SJCRH30 (cell line): Measurements from ENCODE around the gene CEACAM18. TPM values are rescaled to one million over a fixed set of nuclear protein-coding genes. Genes with fewer than 3 reads are reported as not detected.

Source experiments
- DNase-seq, 2 experiments: peaks; one replicate each; pipeline ENCODE4 v3.0.0-alpha.2; 2015 to 2020
- H3K27ac ChIP-seq: fragments of 250-450 bp; sonication (Bioruptor Pico); 2 replicates; pipeline ENCODE4 v1.5.1; 2020; ENCODE audit warnings: mild to moderate bottlenecking, moderate library complexity
- H3K27me3 ChIP-seq: fragments of 250-450 bp; sonication (Bioruptor Pico); 2 replicates; pipeline ENCODE4 v1.5.1; 2020; ENCODE audit warnings: mild to moderate bottlenecking, moderate library complexity
- H3K36me3 ChIP-seq: fragments of 250-450 bp; sonication (Bioruptor Pico); 2 replicates; pipeline ENCODE4 v1.5.1; 2020; ENCODE audit warnings: mild to moderate bottlenecking, moderate library complexity
- H3K4me1 ChIP-seq: fragments of 250-450 bp; sonication (Bioruptor Pico); 2 replicates; pipeline ENCODE4 v1.5.1; 2020; ENCODE audit warnings: mild to moderate bottlenecking, moderate library complexity
- H3K4me3 ChIP-seq: fragments of 250-450 bp; sonication (Bioruptor Pico); 2 replicates; pipeline ENCODE4 v1.5.1; 2020; ENCODE audit warnings: mild to moderate bottlenecking, moderate library complexity
- H3K9me3 ChIP-seq: fragments of 250-450 bp; sonication (Bioruptor Pico); replicated peaks from 2 replicates; pipeline ENCODE4 v1.5.1; 2020; ENCODE audit warnings: mild to moderate bottlenecking, moderate library complexity
- total RNA-seq: library from RNA; depleted of rRNA; stranded (reverse); fragments of >200 nt; shearing (Covaris generic); gene quantifications from 2 replicates; pipeline ENCODE4 v1.2.3, GENCODE V29; 2014; rRNA removed

The CEACAM18 gene
- total RNA-seq, 1 experiment from 2014 or later, result not detected

GRCh38 chr19:51524666-51525264, 46.4 kb downstream of the CEACAM18 start:
- Histone ChIP-seq H3K4me3 (no peak overlapping the region), H3K9me3 (no peaks in the 10 kb centered on the region; the same call in 1 of the 2 replicates), H3K27ac (no peak overlapping the region), H3K4me1 (peaks cover 6% of the 10 kb centered on the region), H3K36me3 (no peaks in the 10 kb centered on the region), H3K27me3 (no peaks in the 10 kb centered on the region)
- peak in 1 of 2 experiments; percentile 3 for DNase-seq

- Histone ChIP-seq H3K27ac (peak overlapping the region; percentile 34), H3K9me3 (no peaks in the 10 kb centered on the region; the same call in 1 of the 2 replicates), H3K27me3 (no peaks in the 10 kb centered on the region), H3K36me3 (no peaks in the 10 kb centered on the region), H3K4me3 (no peak overlapping the region), H3K4me1 (peaks cover 6% of the 10 kb centered on the region)
- peak; percentile 75 to 81 for DNase-seq
These were observed 47.3 kb downstream of the CEACAM18 start for GRCh38 chr19:51525651-51526050.

DNA sequence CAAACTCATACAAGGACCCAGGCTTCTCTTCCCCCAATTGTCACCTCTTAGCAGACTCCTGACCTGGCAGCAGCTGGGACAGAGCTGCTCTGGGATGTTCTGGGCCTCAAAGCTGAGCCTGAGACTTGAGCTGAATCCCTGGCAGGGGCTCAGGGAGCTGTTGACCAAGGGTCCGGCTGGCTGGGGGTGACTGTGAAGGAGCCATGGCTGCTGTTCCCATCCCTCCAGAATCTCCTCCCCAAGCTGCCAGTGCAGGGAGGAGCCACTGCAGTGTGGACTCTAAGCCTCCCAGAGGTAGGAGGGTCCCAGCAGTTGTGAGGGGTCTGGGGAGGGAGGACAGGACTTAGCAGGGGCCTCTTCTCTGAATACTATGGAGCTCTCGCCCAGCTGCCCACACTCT, 51.0 kb downstream of the CEACAM18 start:
- Histone ChIP-seq H3K9me3 (no peaks in the 10 kb centered on the region; the same call in 1 of the 2 replicates), H3K36me3 (no peaks in the 10 kb centered on the region), H3K4me1 (peaks cover 6% of the 10 kb centered on the region), H3K27ac (no peak overlapping the region), H3K4me3 (no peak overlapping the region), H3K27me3 (no peaks in the 10 kb centered on the region)
- DNase-seq, result no peak

DNA sequence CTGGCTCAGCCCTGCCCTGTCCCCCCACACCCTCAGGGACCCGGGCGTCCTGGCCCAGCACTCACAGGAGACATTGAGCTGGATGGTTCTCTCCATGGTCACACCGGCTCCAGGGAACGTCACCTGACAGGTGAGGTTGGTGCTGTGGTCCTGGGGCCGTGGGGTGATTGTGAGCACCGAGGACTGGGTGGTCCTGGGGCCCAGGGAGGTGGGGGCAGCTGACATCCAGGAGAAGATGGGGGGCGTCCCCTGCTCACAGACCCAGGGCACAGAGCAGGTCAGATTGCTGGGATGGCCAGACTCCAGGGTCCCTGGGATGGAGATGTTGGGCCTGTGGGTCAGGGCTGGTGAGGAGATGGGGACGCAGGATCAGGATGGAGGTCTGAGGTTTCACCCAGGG, 52.3 kb downstream of the CEACAM18 start:
- DNase-seq, result no peak
- H3K36me3 ChIP-seq, result no peaks in the 10 kb centered on the region
- H3K9me3 ChIP-seq, result no peaks in the 10 kb centered on the region
- H3K27me3 ChIP-seq, result no peaks in the 10 kb centered on the region
- H3K4me3 ChIP-seq, result no peak overlapping the region
- peaks cover 6% of the 10 kb centered on the region for H3K4me1 ChIP-seq
- no peak overlapping the region for H3K27ac ChIP-seq

GRCh38 chr19:51531349-51532315, 53.3 kb downstream of the CEACAM18 start, which contains the start of gene SIGLEC6:
TSS of gene SIGLEC6 (minus strand) at chr19:51531670. CDS start at chr19:51531648, 22 bp downstream.
- Histone ChIP-seq H3K36me3 (no peaks in the 10 kb centered on the region), H3K4me1 (no peaks in the 10 kb centered on the region), H3K4me3 (no peak within 1 kb of the TSS), H3K27me3 (no peaks in the 10 kb centered on the region), H3K27ac (no peak within 1 kb of the TSS), H3K9me3 (no peaks in the 10 kb centered on the region)
- no peak for DNase-seq

DNA sequence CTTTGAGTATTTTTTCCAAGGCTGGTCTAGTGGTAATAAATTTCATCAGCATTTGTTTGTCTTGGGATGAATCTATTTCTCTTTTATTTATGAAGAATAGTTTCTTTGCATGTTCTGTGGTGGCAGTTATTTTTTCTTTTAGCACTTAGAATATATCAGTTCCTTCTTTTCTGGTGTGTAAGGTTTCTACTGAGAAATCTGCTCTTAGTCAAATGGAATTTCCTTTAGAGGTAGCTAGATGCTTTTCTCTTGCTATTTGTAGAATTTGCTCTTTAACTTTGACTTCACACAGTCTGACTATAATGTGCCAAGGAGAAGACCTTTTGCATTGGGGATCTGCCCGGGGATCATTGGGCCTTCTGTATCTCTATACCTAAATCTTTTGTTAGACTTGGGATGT, 57.2 kb downstream of the CEACAM18 start:
- Histone ChIP-seq H3K4me3 (no peak overlapping the region), H3K9me3 (no peaks in the 10 kb centered on the region), H3K27ac (no peak overlapping the region), H3K27me3 (no peaks in the 10 kb centered on the region), H3K36me3 (no peaks in the 10 kb centered on the region), H3K4me1 (no peaks in the 10 kb centered on the region)
- DNase-seq, result no peak

DNA sequence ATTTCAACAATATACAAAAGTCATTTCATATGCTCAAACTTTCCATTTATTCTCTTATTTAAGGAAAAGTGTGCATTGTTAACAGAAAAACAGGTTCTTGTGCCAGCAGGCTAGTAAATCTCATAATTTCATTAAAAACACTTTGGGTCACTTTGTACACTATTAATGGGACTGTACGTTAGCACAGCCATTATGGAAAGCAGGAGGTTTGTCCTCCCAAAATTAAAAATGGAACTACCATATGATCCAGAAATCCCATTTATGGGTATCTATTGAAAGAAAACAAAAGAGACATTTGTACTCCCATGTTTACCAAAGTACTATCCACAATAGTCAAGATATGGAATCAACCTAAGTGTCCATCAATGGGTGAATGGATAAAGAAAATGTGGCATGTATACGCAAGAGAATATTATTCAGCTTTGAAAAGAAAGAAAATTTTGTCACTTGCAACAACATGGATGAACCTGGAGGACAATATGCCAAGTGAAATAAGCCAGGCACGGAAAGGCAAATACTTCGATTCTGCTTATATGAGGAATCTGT, 61.6 kb downstream of the CEACAM18 start:
- Histone ChIP-seq H3K36me3 (no peaks in the 10 kb centered on the region), H3K27ac (no peak overlapping the region), H3K27me3 (no peaks in the 10 kb centered on the region), H3K9me3 (no peaks in the 10 kb centered on the region), H3K4me3 (no peak overlapping the region), H3K4me1 (no peaks in the 10 kb centered on the region)
- DNase-seq, result no peak

Other genes starting within 250 kb of the CEACAM18 start
- gene SIGLECL1, start 227.5 kb upstream of the CEACAM18 start, total RNA-seq, result not detected in 2 replicates
- gene IGLON5, start 166.9 kb upstream of the CEACAM18 start, total RNA-seq, result not detected in 2 replicates
- gene VSIG10L, start 136.4 kb upstream of the CEACAM18 start, total RNA-seq, result 0.10 and 0.28 TPM in 2 replicates
- gene ETFB, start 112.2 kb upstream of the CEACAM18 start, total RNA-seq, result 14.3 and 18.6 TPM in 2 replicates
- gene CLDND2, start 109.5 kb upstream of the CEACAM18 start, total RNA-seq, result not detected in 2 replicates
- gene NKG7, start 105.9 kb upstream of the CEACAM18 start, total RNA-seq, result not detected in 2 replicates
- not detected in 2 replicates for gene LIM2, start 90.6 kb upstream of the CEACAM18 start, total RNA-seq
- gene C19orf84, start 87.9 kb upstream of the CEACAM18 start, total RNA-seq, result not detected in 2 replicates
- gene SIGLEC10, start 60.9 kb upstream of the CEACAM18 start, total RNA-seq, result not detected in 2 replicates
- gene SIGLEC8, start 20.1 kb upstream of the CEACAM18 start, total RNA-seq, result not detected in 2 replicates
- not detected in 2 replicates for gene SIGLEC12, start 23.3 kb downstream of the CEACAM18 start, total RNA-seq
- gene SIGLEC6, start 53.1 kb downstream of the CEACAM18 start, total RNA-seq, result not detected in 2 replicates
- gene ZNF175, start 92.7 kb downstream of the CEACAM18 start, total RNA-seq, result 4.4 and 4.7 TPM in 2 replicates
- not detected in 2 replicates for gene SIGLEC5, start 151.9 kb downstream of the CEACAM18 start, total RNA-seq
- gene SIGLEC14, start 168.3 kb downstream of the CEACAM18 start, total RNA-seq, result not detected in 2 replicates
- gene SPACA6, start 214.8 kb downstream of the CEACAM18 start, total RNA-seq, result 3.2 and 10.9 TPM in 2 replicates
- 0.23 TPM in 1 of 2 replicates, not detected in the other for gene HAS1, start 245.5 kb downstream of the CEACAM18 start, total RNA-seq